Tibial nerve (tissue), 4 donors: ENCODE data around the gene ZNF287.

Experiments used
- EP300 ChIP-seq, 2 donors: sonication (generic); formaldehyde crosslinking; IDR thresholded peaks; one replicate each; pipeline ENCODE4 v1.6.1; 2017; ENCODE audit warnings: antibody characterized with exemption in 2 of 2, mild to moderate bottlenecking in 1 of 2
- POLR2A ChIP-seq, 2 donors: fragments of 450-650 bp; IDR thresholded peaks; one replicate each; pipeline ENCODE4 v1.6.1; 2017; ENCODE audit warnings: antibody characterized with exemption in 2 of 2, mild to moderate bottlenecking in 2 of 2, moderate library complexity in 2 of 2
- TF ChIP-seq, protein P1 (sequence below), 5 experiments: fragments of 200-600 bp in 3 of 5; fragments of 450-650 bp in 2 of 5; sonication (generic) in 3 of 5; IDR thresholded peaks; one replicate each; pipeline ENCODE4 v1.5.1; 2016 to 2019; ENCODE audit warnings: antibody characterized with exemption in 5 of 5, mild to moderate bottlenecking in 3 of 5, moderate library complexity in 2 of 5

GRCh38 chr17:16583781-16584180 lies 14.8 kb upstream of the ZNF287 start:
- TF ChIP-seq, protein P1, sequence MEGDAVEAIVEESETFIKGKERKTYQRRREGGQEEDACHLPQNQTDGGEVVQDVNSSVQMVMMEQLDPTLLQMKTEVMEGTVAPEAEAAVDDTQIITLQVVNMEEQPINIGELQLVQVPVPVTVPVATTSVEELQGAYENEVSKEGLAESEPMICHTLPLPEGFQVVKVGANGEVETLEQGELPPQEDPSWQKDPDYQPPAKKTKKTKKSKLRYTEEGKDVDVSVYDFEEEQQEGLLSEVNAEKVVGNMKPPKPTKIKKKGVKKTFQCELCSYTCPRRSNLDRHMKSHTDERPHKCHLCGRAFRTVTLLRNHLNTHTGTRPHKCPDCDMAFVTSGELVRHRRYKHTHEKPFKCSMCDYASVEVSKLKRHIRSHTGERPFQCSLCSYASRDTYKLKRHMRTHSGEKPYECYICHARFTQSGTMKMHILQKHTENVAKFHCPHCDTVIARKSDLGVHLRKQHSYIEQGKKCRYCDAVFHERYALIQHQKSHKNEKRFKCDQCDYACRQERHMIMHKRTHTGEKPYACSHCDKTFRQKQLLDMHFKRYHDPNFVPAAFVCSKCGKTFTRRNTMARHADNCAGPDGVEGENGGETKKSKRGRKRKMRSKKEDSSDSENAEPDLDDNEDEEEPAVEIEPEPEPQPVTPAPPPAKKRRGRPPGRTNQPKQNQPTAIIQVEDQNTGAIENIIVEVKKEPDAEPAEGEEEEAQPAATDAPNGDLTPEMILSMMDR (IDR thresholded peaks at IDR 0.05) = no peak
- no peak for TF ChIP-seq POLR2A (IDR thresholded peaks at IDR 0.05)
- TF ChIP-seq EP300 (IDR thresholded peaks at IDR 0.05) = no peak
